Activated T-helper 2 cell treated with anti-CD3 and anti-CD28 coated beads, Interferon-gamma antibody, Interleukin-2, Interleukin-4, amounts not matched to agents 10 μg/mL and 5 μg/mL and 100 μg/mL, durations not matched to agents 14 hours and 24 hours and 36 hours (primary cell): Measurements from ENCODE around the gene PPM1D. TPM values are rescaled to one million over a fixed set of nuclear protein-coding genes. Genes with fewer than 3 reads are reported as not detected.
"Not testable (repeated sequence)": the region's sequence is repeated elsewhere in the genome, so short reads cannot be mapped to it uniquely, and the experiment has no call there.

ENCODE experiments used
- DNase-seq: peaks from one replicate; pipeline ENCODE4 v3.0.0; 2021; ENCODE audit warnings: low spot score
- H3K27ac Mint-ChIP-seq: one replicate; pipeline ENCODE4 v1.8.0; 2021; ENCODE audit warnings: mixed read lengths
- H3K27me3 Mint-ChIP-seq: one replicate; pipeline ENCODE4 v1.8.0; 2021; ENCODE audit warnings: low read depth, mixed read lengths
- H3K36me3 Mint-ChIP-seq: one replicate; pipeline ENCODE4 v1.8.0; 2021; ENCODE audit warnings: low read depth, mixed read lengths
- H3K4me1 Mint-ChIP-seq: one replicate; pipeline ENCODE4 v1.8.0; 2021; ENCODE audit warnings: low read depth, mixed read lengths
- H3K4me3 Mint-ChIP-seq: one replicate; pipeline ENCODE4 v1.8.0; 2021; ENCODE audit warnings: low read depth, mild to moderate bottlenecking, moderate library complexity, mixed read lengths
- H3K9me3 Mint-ChIP-seq: one replicate; pipeline ENCODE4 v1.8.0; 2021; ENCODE audit warnings: mixed read lengths
- intact Hi-C: fragments of 100-400 bp; cut with micrococcal nuclease; formaldehyde crosslinking; loops from one replicate; pipeline ENCODE4 v1.15.1; 2023
- total RNA-seq: library from RNA; stranded (reverse); gene quantifications from 2 replicates; pipeline ENCODE4 v1.2.3, GENCODE V29; 2022

Gene PPM1D
- total RNA-seq, 1 donor from 2014 or later = 14.9 TPM

DNA sequence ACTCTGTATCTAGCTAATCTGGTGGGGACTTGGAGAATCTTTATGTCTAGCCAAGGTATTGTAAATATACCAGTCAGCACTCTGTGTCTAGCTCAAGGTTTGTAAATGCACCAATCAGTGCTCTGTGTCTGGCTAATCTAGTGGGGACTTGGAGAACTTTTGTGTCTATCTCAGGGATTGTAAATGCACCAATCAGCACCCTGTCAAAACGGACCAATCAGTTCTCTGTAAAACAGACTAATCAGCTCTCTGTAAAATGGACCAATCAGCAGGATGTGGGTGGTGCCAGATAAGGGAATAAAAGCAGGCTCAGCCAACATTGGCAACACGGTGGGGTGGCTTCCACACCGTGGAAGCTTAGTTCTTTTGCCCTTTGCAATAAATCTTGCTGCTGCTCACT, 14.3 kb downstream of the PPM1D start:
- H3K4me3 Mint-ChIP-seq, H3K27me3 Mint-ChIP-seq, intact Hi-C loops, H3K27ac Mint-ChIP-seq, H3K4me1 Mint-ChIP-seq, H3K36me3 Mint-ChIP-seq, H3K9me3 Mint-ChIP-seq, DNase-seq: not testable (repeated sequence)

DNA sequence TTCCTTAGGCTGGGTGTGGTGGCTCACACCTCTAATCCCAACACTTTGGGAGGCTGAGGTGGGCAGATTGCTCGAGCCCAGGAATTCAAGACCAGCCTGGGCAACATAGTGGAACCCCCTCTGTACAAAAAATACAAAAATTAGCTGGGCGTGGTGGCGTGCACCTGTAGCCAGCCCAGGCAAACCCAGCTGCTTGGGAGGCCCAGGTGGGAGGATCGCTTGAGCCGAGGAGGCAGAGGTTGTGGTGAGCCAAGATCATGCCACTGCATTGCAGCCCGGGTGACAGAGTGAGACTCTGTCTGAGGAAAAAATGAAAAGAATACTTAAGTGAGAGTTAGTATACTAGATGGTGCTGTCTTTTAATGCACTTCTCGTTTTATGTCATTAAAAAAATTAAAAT, 15.1 kb downstream of the PPM1D start:
- no peak overlapping the region for H3K4me3 Mint-ChIP-seq
- no peaks in the 10 kb centered on the region for H3K9me3 Mint-ChIP-seq
- H3K4me1 Mint-ChIP-seq = peaks cover 6% of the 10 kb centered on the region
- no peak overlapping the region for H3K27ac Mint-ChIP-seq
- peaks cover 8% of the 10 kb centered on the region for H3K36me3 Mint-ChIP-seq
- no peaks in the 10 kb centered on the region for H3K27me3 Mint-ChIP-seq
- DNase-seq = no peak
- intact Hi-C loops = no loop called here

DNA sequence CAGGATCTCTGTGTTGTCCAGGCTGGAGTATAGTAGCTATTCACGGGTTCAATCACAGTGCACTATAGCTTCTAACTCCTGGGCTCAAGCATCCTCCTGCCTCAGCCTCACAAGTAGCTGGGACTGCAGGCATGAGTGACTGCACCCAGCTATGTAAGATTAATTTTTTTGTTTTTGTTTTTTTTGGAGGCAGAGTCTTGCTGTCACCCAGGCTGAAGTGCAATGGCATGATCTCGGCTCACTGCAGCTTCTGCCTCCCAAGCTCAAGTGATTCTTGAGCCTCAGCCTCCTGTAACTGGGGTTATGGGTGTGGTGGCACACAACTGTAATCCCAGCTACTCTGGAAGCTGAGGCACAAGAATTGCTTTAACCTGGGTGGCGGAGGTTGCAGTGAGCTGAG, 15.8 kb downstream of the PPM1D start:
- Mint-ChIP-seq H3K4me1 (peaks cover 6% of the 10 kb centered on the region), H3K36me3 (peaks cover 8% of the 10 kb centered on the region), H3K27ac (no peak overlapping the region), H3K9me3 (no peaks in the 10 kb centered on the region), H3K27me3 (no peaks in the 10 kb centered on the region), H3K4me3 (no peak overlapping the region)
- intact Hi-C loops = no loop called here
- DNase-seq = no peak

DNA sequence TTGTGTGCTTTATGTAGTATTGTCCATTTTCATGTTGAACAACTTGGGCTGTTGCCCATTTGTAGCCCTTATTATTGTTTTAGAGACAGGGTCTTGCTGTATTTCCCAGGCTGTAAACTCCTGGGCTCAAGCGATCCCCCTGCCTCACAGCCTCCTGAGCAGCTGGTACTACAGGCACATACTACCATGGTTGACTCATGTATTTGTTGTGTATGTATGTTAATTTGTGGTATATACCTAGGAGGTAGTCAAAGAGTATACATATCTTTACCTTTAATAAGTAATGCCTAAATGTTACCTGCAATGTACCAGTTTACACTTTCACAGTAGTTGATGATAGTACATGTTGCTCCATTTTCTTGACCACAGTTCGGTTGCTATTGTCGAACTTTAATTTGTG, 18.1 kb downstream of the PPM1D start:
- H3K4me1 Mint-ChIP-seq = peaks cover 8% of the 10 kb centered on the region
- no peak overlapping the region for H3K4me3 Mint-ChIP-seq
- H3K36me3 Mint-ChIP-seq = peaks cover 8% of the 10 kb centered on the region
- intact Hi-C loops = no loop called here
- no peaks in the 10 kb centered on the region for H3K27me3 Mint-ChIP-seq
- H3K27ac Mint-ChIP-seq = no peak overlapping the region
- no peak for DNase-seq
- H3K9me3 Mint-ChIP-seq = no peaks in the 10 kb centered on the region

DNA sequence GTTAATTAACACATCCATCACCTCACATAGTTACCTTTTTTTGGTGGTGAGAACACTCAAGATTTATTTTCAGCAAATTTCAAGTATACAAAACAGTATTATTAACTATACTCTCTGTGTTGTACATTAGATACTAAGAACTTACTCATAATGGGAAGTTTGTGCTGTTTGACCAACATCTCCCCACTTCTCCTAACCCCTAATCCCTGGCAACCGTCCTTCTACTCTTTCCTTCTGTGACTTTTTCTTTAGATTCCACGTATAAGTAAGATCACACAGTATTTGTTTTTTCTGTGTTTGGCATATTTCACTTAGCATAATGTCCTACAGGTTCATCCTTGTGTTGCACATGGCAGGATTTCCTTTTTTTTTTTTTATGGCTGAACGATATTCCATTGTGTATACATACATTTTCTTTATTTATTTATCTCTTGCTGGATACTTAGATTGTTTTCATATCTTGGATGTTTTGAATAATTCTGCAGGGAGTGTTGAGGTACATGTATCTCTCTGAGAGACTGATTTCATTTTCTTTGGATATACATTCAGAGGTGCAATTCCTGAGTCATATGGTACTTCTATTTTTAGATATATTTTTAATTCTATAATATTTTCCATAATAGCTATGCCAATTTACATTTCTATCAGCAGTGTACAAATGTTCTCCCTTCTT, 19.0 kb downstream of the PPM1D start:
- Mint-ChIP-seq H3K27ac (no peak overlapping the region), H3K36me3 (peaks cover 10% of the 10 kb centered on the region), H3K4me1 (peaks cover 9% of the 10 kb centered on the region), H3K27me3 (no peaks in the 10 kb centered on the region), H3K9me3 (no peaks in the 10 kb centered on the region), H3K4me3 (no peak overlapping the region)
- DNase-seq = no peak
- intact Hi-C loops = no loop called here

DNA sequence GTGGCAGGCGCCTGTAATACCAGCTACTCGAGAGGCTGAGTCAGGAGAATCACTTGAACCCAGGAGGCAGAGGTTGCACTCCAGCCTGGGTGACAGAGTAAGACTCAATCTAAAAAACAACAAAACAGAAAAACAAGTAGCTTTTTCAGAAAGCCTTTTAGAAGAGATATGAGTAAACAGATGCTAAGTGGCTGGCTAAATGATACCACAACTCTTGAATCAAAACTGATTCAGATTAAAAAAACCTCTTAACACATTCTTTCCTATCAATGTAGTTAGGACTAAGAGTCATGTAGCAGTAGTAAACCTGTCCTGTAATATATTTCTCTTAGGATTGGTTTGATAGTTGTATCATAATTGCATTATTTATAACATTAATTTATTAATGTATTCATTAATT, 23.0 kb downstream of the PPM1D start:
- DNase-seq = no peak
- Mint-ChIP-seq H3K4me3 (no peak overlapping the region), H3K27me3 (no peaks in the 10 kb centered on the region), H3K4me1 (peaks cover 9% of the 10 kb centered on the region), H3K9me3 (no peaks in the 10 kb centered on the region), H3K36me3 (peaks cover 6% of the 10 kb centered on the region), H3K27ac (no peak overlapping the region)
- intact Hi-C loops = no loop called here

DNA sequence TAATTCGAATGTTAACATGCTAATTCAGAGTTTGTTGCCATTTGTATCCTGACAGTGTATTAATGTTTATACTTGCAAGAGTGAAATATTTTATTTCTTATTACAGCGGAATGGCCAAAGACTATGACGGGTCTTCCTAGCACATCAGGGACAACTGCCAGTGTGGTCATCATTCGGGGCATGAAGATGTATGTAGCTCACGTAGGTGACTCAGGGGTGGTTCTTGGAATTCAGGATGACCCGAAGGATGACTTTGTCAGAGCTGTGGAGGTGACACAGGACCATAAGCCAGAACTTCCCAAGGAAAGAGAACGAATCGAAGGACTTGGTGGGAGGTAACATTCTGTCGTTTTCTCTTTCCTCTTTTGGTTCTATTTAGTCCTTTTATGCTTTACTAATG, 23.4 kb downstream of the PPM1D start:
- H3K27ac Mint-ChIP-seq = no peak overlapping the region
- intact Hi-C loops = no loop called here

DNA sequence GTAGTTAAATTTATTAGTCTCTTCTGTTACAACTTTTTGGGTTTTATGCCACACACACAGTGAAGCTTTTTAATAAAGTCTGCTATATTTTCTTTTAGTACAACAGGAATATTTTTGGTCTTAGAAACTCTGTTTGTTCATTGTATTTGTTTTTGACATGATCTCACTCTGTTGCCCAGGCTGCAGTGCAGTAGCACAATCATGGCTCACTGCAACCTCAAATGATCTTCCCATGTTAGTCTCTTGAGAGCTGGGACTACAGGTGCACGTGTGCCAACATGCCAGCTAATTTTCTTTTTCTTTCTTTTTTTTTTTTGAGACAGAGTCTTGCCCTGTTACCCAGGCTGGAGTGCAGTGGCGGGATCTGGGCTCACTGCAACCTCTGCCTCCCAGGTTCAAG, 27.1 kb downstream of the PPM1D start:
- H3K27me3 Mint-ChIP-seq = no peaks in the 10 kb centered on the region
- intact Hi-C loops = no loop called here
- H3K27ac Mint-ChIP-seq = no peak overlapping the region
- H3K9me3 Mint-ChIP-seq = no peaks in the 10 kb centered on the region
- no peak for DNase-seq
- H3K4me1 Mint-ChIP-seq = peaks cover 6% of the 10 kb centered on the region
- H3K36me3 Mint-ChIP-seq = peaks cover 10% of the 10 kb centered on the region
- no peak overlapping the region for H3K4me3 Mint-ChIP-seq

More for the DNA sequence above, 23.4 kb downstream of the PPM1D start:
- DNase-seq = no peak
- Mint-ChIP-seq H3K4me3 (no peak overlapping the region), H3K4me1 (peaks cover 10% of the 10 kb centered on the region), H3K27me3 (no peaks in the 10 kb centered on the region), H3K9me3 (no peaks in the 10 kb centered on the region), H3K36me3 (peaks cover 9% of the 10 kb centered on the region)

DNA sequence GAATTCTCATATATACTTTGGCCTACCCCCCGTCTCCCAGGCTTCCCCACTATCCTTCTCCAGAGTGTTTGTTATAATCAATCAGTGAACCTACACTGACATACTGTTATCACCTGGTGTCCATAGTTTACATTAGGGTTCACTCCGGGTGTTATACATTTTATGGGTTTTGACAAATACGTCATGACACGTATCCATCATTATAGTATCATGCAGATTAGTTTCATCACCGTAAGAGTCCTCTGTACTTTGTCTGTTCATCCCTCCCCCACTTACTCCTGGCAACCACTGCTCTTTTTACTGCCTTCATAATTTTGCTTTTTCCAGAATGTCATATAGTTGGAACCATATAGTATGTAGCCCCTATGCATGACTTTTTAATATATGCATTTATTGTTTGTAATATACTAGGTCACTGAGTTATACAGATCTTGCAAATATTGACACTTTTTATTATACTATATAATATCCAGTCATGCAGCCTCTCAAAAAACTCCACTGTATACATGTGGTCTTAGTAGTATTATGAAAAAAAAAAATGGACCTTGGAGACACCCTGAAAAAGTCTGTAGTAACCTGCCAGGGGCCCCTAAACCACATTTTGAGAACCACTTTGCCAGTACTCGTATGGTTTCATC, 28.4 kb downstream of the PPM1D start:
- peaks cover 10% of the 10 kb centered on the region for H3K36me3 Mint-ChIP-seq
- H3K4me1 Mint-ChIP-seq = peaks cover 5% of the 10 kb centered on the region
- no peak overlapping the region for H3K27ac Mint-ChIP-seq
- no peak overlapping the region for H3K4me3 Mint-ChIP-seq
- H3K9me3 Mint-ChIP-seq = no peaks in the 10 kb centered on the region
- intact Hi-C loops = no loop called here
- no peaks in the 10 kb centered on the region for H3K27me3 Mint-ChIP-seq
- DNase-seq = no peak

DNA sequence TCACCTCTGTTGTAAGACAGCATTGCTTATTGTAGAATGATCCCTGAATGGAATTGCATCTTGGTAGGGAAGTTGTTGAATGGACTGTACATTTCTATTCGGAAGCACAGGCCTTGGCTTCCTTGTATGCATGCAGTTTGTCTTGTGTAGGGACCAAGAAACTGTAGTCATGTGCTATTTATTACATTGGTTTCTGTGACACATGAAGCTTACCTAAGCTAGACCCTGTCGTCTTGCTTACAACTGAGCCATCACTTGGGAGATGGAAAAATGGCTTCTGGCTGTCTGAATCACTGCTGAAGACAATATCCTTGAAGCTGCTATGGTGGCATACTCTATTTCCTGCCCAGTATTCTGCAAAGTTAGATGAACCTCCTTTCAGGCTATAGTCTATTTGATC, 29.1 kb downstream of the PPM1D start:
- H3K4me1 Mint-ChIP-seq = peaks cover 4% of the 10 kb centered on the region
- intact Hi-C loops = no loop called here
- H3K27ac Mint-ChIP-seq = no peak overlapping the region
- H3K4me3 Mint-ChIP-seq = no peak overlapping the region
- H3K9me3 Mint-ChIP-seq = no peaks in the 10 kb centered on the region
- DNase-seq = no peak
- no peaks in the 10 kb centered on the region for H3K27me3 Mint-ChIP-seq
- peaks cover 9% of the 10 kb centered on the region for H3K36me3 Mint-ChIP-seq

DNA sequence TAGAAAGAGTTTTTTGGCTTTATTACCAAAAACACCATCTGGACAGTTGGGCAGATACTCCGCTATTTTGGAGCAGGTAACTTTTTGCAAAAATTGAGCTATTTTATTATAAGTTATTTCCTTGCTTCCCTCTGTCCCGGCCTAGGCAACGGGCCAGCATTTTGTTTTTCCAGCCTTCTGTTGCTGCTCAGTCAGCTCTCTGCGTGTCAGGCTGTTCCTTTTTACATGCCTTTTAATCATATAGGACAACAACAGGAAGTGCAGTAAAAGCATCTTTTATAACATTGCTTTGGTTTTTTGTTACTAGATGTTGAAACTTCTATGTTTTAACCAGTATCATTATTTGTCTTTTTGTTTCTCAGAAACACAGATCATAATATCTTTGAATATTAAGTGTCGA, 30.4 kb downstream of the PPM1D start:
- intact Hi-C loops = no loop called here
- no peak overlapping the region for H3K27ac Mint-ChIP-seq
- H3K9me3 Mint-ChIP-seq = no peaks in the 10 kb centered on the region
- no peak overlapping the region for H3K4me3 Mint-ChIP-seq
- peaks cover 16% of the 10 kb centered on the region for H3K36me3 Mint-ChIP-seq
- DNase-seq = no peak
- H3K4me1 Mint-ChIP-seq = peaks cover 4% of the 10 kb centered on the region
- no peaks in the 10 kb centered on the region for H3K27me3 Mint-ChIP-seq

DNA sequence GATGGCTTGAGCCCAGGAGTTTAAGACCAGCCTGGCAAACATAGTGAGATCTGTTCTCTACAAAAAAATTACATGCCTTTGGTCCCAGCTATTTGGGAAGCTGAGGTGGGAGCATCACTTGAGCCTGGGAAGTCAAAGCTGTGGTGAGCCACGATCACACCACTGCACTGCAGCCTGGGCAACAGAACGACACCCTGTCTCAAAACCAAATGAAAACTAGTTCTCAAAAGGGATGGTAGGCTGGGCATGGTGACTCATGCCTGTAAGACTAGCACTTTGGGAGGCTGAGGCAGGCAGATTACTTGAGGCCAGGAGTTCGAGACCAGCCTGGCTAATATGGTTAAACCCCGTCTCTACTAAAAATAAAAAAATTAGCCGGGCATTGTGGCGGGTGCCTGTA, 31.1 kb downstream of the PPM1D start:
- no peak overlapping the region for H3K27ac Mint-ChIP-seq
- no peak for DNase-seq
- H3K36me3 Mint-ChIP-seq = peaks cover 21% of the 10 kb centered on the region
- no peak overlapping the region for H3K4me3 Mint-ChIP-seq
- no peaks in the 10 kb centered on the region for H3K27me3 Mint-ChIP-seq
- H3K4me1 Mint-ChIP-seq = peaks cover 4% of the 10 kb centered on the region
- H3K9me3 Mint-ChIP-seq = no peaks in the 10 kb centered on the region
- intact Hi-C loops = no loop called here

DNA sequence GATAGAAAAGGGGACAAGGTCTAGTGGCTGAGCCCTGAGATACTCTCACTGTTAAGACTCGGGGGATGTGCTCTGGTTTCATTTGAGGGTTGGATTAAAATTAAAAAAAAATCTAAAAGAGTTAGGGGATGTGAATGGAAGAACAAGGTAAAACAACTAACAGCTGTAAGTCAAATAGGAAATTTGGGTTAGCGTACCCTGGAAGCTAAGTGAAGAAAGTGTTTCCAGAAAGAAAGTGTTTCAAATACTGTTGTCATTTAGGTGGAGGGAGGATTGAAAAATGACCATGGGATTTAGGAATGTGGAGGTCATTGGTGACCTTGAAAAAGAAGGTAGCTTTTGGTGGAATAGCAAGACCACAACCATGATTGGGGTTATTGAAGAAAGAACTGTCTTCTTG, 37.7 kb downstream of the PPM1D start:
- intact Hi-C loops = loop anchor here (2.0 kb wide), 1 partner anchor 37 kb away; the partner anchor contains the start of gene PPM1D
- peaks cover 27% of the 10 kb centered on the region for H3K36me3 Mint-ChIP-seq
- no peak overlapping the region for H3K27ac Mint-ChIP-seq
- H3K27me3 Mint-ChIP-seq = no peaks in the 10 kb centered on the region
- peaks cover 12% of the 10 kb centered on the region for H3K4me1 Mint-ChIP-seq
- no peaks in the 10 kb centered on the region for H3K9me3 Mint-ChIP-seq
- H3K4me3 Mint-ChIP-seq = no peak overlapping the region
- no peak for DNase-seq
